Suprapubic skin (tissue), 4 donors: Measurements from ENCODE around the gene LRMDA. TPM values are rescaled to one million over a fixed set of nuclear protein-coding genes. Genes with fewer than 3 reads are reported as not detected.

Experiments used
- DNase-seq, 2 donors: peaks; one replicate each; pipeline ENCODE4 v3.0.0-alpha.2; 2019; ENCODE audit warnings: low spot score in 2 of 2
- H3K27ac ChIP-seq: fragments of 200-600 bp; sonication (generic); one replicate; pipeline ENCODE4 v1.5.1; 2019
- H3K27me3 ChIP-seq: fragments of 200-600 bp; sonication (generic); one replicate; pipeline ENCODE4 v1.5.1; 2019
- H3K36me3 ChIP-seq: fragments of 200-600 bp; sonication (generic); one replicate; pipeline ENCODE4 v1.5.1; 2019
- H3K4me1 ChIP-seq: fragments of 200-600 bp; sonication (generic); one replicate; pipeline ENCODE4 v1.5.1; 2019
- H3K4me3 ChIP-seq: fragments of 200-600 bp; sonication (generic); one replicate; pipeline ENCODE4 v1.5.1; 2019; ENCODE audit warnings: mild to moderate bottlenecking
- H3K9me3 ChIP-seq: fragments of 200-600 bp; sonication (generic); one replicate; pipeline ENCODE4 v1.5.1; 2019
- EP300 ChIP-seq: sonication (generic); formaldehyde crosslinking; IDR thresholded peaks from one replicate; pipeline ENCODE4 v1.6.1; 2017; ENCODE audit warnings: antibody characterized with exemption
- POLR2A ChIP-seq, 2 donors: fragments of 450-650 bp; IDR thresholded peaks; one replicate each; pipeline ENCODE4 v1.6.1; 2017; ENCODE audit warnings: antibody characterized with exemption in 2 of 2, mild to moderate bottlenecking in 2 of 2, moderate library complexity in 2 of 2
- POLR2AphosphoS5 ChIP-seq, 3 donors: sonication (generic); formaldehyde crosslinking; IDR thresholded peaks; one replicate each; pipeline ENCODE4 v1.6.1; 2017; ENCODE audit warnings: antibody characterized with exemption in 3 of 3
- WGBS: methylation state at CpG from one replicate; pipeline ENCODE4 v1.1.5; 2018; 5-methylcytosine and 5-hydroxymethylcytosine counted together
- total RNA-seq, 4 donors: library from RNA; depleted of rRNA; stranded (reverse); fragments of >200 nt; gene quantifications; one replicate each; pipeline ENCODE4 v1.1.0, GENCODE V29; 2016
- TF ChIP-seq, protein P1 (sequence below), 2 donors: fragments of 200-600 bp in 1 of 2; fragments of 450-650 bp in 1 of 2; sonication (generic) in 1 of 2; IDR thresholded peaks; one replicate each; pipeline ENCODE4 v1.5.1; 2016 to 2019; ENCODE audit warnings: antibody characterized with exemption in 2 of 2, mild to moderate bottlenecking in 1 of 2, moderate library complexity in 1 of 2

LRMDA gene
- total RNA-seq, 4 donors from 2014 or later, result 0.10 to 2.9 (median 1.9) TPM; not detected in 1

DNA sequence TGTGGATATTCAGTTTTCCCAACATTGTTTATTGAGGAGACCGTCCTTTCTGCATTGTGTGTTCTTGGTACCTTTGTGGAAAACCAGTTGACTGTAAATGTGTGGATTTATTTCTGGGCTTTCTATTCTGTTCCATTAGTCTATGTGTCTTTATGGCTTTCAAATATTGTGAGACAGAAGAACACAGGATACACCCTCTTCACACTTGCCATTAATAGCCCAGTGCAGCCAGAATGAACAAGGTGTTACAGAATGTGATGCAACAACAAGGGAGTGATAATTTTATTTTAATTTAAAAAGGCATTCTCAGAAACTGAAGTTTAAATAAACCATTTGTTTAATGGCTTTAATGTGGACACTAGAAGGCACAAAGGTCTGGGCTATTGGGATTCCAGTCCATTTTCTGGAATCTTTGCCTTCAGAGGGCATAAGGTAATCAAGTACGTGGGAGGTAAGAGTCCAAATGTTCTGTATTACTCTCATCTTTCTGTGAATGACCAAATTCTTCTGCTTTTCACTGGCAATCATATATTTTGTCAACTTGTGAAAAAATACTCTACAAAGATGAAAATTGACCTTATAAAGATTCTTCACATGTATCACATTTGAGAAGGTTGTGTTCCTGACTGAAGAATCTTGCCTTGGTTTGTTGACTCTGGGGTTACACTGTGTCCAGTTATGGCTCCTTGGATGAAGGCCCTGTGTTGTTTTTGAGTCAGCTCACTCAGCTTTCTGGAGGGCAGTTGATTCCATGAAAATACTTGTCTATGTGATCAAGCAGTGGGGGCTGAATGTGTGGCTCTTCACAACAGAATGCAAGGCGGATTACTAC, 962.7 kb downstream of the LRMDA start:
- H3K9me3 ChIP-seq, result no peaks in the 10 kb centered on the region
- H3K4me3 ChIP-seq, result no peak overlapping the region
- no peaks in the 10 kb centered on the region for H3K36me3 ChIP-seq
- H3K27ac ChIP-seq, result no peak overlapping the region
- H3K27me3 ChIP-seq, result no peaks in the 10 kb centered on the region
- DNase-seq, result no peak
- 86% methylated on average over 3 of the region's 3 CpGs for whole genome bisulfite sequencing
- H3K4me1 ChIP-seq, result peaks cover 11% of the 10 kb centered on the region
- TF ChIP-seq, protein P1, sequence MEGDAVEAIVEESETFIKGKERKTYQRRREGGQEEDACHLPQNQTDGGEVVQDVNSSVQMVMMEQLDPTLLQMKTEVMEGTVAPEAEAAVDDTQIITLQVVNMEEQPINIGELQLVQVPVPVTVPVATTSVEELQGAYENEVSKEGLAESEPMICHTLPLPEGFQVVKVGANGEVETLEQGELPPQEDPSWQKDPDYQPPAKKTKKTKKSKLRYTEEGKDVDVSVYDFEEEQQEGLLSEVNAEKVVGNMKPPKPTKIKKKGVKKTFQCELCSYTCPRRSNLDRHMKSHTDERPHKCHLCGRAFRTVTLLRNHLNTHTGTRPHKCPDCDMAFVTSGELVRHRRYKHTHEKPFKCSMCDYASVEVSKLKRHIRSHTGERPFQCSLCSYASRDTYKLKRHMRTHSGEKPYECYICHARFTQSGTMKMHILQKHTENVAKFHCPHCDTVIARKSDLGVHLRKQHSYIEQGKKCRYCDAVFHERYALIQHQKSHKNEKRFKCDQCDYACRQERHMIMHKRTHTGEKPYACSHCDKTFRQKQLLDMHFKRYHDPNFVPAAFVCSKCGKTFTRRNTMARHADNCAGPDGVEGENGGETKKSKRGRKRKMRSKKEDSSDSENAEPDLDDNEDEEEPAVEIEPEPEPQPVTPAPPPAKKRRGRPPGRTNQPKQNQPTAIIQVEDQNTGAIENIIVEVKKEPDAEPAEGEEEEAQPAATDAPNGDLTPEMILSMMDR (IDR thresholded peaks at IDR 0.05), result no peak
- TF ChIP-seq POLR2A (IDR thresholded peaks at IDR 0.05) (no peak), EP300 (no peak), POLR2AphosphoS5 (IDR thresholded peaks at IDR 0.05) (no peak)

DNA sequence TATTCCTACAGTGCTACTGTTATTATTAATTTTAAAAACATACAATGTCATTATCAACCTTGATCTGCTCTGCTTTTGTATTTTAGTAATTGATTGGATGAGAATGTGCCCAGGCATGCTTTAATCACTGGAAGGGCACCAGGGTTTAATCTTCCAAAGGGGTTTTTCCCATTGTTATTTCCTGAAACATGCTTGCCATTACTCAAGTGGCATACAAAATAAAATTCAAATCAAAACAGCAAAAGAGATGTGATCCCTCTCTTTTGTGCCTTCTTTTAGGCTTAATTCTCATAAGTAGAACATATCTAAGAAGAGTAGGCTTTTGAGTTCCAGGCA, 963.3 kb downstream of the LRMDA start:
- H3K36me3 ChIP-seq, result no peaks in the 10 kb centered on the region

DNA sequence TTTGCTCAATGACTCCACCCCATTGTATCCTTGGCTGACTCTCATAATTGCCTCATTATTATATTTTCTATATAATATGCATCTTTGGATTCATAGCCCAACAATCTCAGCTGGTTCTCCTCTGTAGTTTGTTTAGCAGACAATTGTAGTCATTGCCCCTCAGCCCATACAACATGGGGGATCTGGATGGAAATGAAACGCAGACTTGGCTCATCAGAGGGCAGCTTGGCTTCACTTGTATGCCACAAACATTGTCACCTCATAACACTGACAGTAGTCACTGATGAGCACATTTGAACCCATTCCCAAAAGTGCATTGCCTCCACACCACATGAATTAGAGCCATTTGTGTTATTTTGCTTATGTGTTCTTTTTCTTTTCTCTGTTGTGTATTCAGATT, 963.8 kb downstream of the LRMDA start:
- WGBS, result 57% methylated on average over 1 of the region's 1 CpG
- Histone ChIP-seq H3K4me1 (peaks cover 11% of the 10 kb centered on the region), H3K27ac (no peak overlapping the region), H3K4me3 (no peak overlapping the region), H3K27me3 (no peaks in the 10 kb centered on the region), H3K9me3 (no peaks in the 10 kb centered on the region), H3K36me3 (no peaks in the 10 kb centered on the region)
- TF ChIP-seq EP300 (no peak), POLR2A (IDR thresholded peaks at IDR 0.05) (no peak), POLR2AphosphoS5 (IDR thresholded peaks at IDR 0.05) (no peak)
- TF ChIP-seq, protein P1 (IDR thresholded peaks at IDR 0.05), result no peak
- DNase-seq, result no peak

More for the DNA sequence above, 963.3 kb downstream of the LRMDA start:
- peaks cover 11% of the 10 kb centered on the region for H3K4me1 ChIP-seq
- DNase-seq, result no peak
- no peak overlapping the region for H3K27ac ChIP-seq
- TF ChIP-seq, protein P1 (IDR thresholded peaks at IDR 0.05), result no peak
- TF ChIP-seq POLR2AphosphoS5 (IDR thresholded peaks at IDR 0.05) (no peak), EP300 (no peak)
- no peaks in the 10 kb centered on the region for H3K9me3 ChIP-seq
- no peaks in the 10 kb centered on the region for H3K27me3 ChIP-seq
- no peak overlapping the region for H3K4me3 ChIP-seq

DNA sequence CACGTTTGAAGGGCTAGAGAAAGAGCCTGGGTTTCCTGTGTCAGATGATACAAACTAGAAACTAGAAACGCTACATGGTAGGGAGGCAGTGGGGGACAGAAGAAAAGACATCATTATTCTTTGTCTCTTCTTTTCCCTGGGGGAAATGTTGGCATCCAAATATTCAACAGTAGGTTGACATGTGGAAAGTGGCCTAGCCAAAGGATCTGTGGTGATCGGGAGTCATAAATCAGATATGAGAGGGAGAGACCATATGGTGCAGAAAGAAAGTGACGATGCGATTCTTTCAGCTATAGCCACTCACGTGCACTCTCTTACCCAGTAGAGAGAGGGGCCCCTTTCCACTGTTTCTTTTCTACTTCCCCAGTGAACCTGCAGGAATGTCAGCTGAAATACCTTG, 964.7 kb downstream of the LRMDA start:
- no peaks in the 10 kb centered on the region for H3K36me3 ChIP-seq
- H3K27ac ChIP-seq, result no peak overlapping the region
- 78% methylated on average over 6 of the region's 6 CpGs for WGBS

More for the DNA sequence above, 964.7 kb downstream of the LRMDA start:
- Histone ChIP-seq H3K4me3 (no peak overlapping the region), H3K27me3 (no peaks in the 10 kb centered on the region), H3K9me3 (no peaks in the 10 kb centered on the region), H3K4me1 (peaks cover 11% of the 10 kb centered on the region)
- TF ChIP-seq, protein P1 (IDR thresholded peaks at IDR 0.05), result no peak
- no peak for TF ChIP-seq EP300
- no peak for TF ChIP-seq POLR2AphosphoS5 (IDR thresholded peaks at IDR 0.05)
- no peak for DNase-seq
